PC-9 (cell line): ENCODE results near the gene GATAD2A. TPM values are rescaled to one million over a fixed set of nuclear protein-coding genes. Genes with fewer than 3 reads are reported as not detected.

Experiments
- BruUV-seq: library from RNA; stranded (reverse); fragments of 400-500 nt; replicated peaks from 2 replicates; lab custom pipeline; 2021; lab: Mats Ljungman, UMichigan
- CTCF ChIA-PET: fragments of 300-600 bp; sonication (Branson Sonifier 250); formaldehyde crosslinking; loops from one replicate; lab custom pipeline; 2022; ENCODE audit warnings: antibody characterized with exemption; lab: Charles Lee
- POLR2A ChIA-PET: fragments of 300-600 bp; sonication (Branson Sonifier 250); formaldehyde crosslinking; loops from one replicate; lab custom pipeline; 2022; ENCODE audit warnings: antibody characterized with exemption; ENCODE audit not compliant: unreplicated experiment; lab: Charles Lee
- DNase-seq, 2 experiments: peaks; one replicate each; pipeline versions ENCODE4 v3.0.0 to v3.0.0-alpha.2; 2015 to 2022; ENCODE audit warnings: mixed read lengths in 1 of 2
- H2AFZ ChIP-seq: fragments of 200-600 bp; sonication (generic); 2 replicates; pipeline ENCODE4 v1.8.1; 2017; ENCODE audit warnings: antibody characterized with exemption
- H3F3A ChIP-seq: fragments of 200-600 bp; sonication (generic); 2 replicates; pipeline ENCODE4 v1.8.1; 2017; ENCODE audit warnings: antibody characterized with exemption, mild to moderate bottlenecking, low read depth; ENCODE audit not compliant: insufficient read depth
- H3K27ac ChIP-seq: fragments of 200-600 bp; sonication (generic); 2 replicates; pipeline ENCODE4 v1.6.1; 2016; ENCODE audit warnings: mixed run types
- H3K27me3 ChIP-seq: fragments of 200-600 bp; sonication (generic); 2 replicates; pipeline ENCODE4 v1.6.1; 2016; ENCODE audit warnings: low read depth, mixed run types; ENCODE audit not compliant: insufficient read depth
- H3K36me3 ChIP-seq: fragments of 200-600 bp; sonication (generic); 2 replicates; pipeline ENCODE4 v1.6.1; 2016; ENCODE audit warnings: low read depth, mixed run types
- H3K4me1 ChIP-seq: fragments of 200-600 bp; sonication (generic); replicated peaks from 2 replicates; pipeline ENCODE4 v1.6.1; 2016; ENCODE audit warnings: mixed run types; ENCODE audit not compliant: insufficient read depth
- H3K4me2 ChIP-seq: fragments of 200-600 bp; sonication (generic); 2 replicates; pipeline ENCODE4 v1.6.1; 2017; ENCODE audit warnings: mixed run types
- H3K4me3 ChIP-seq: fragments of 200-600 bp; sonication (generic); 2 replicates; pipeline ENCODE4 v1.6.1; 2016; ENCODE audit warnings: mixed run types
- H3K79me2 ChIP-seq: fragments of 200-600 bp; sonication (generic); 2 replicates; pipeline ENCODE4 v1.6.1; 2017; ENCODE audit warnings: low read depth, mixed run types
- H3K9me2 ChIP-seq: fragments of 200-600 bp; sonication (generic); 2 replicates; pipeline ENCODE4 v1.8.1; 2017; ENCODE audit warnings: mild to moderate bottlenecking; ENCODE audit not compliant: insufficient read depth
- H3K9me3 ChIP-seq: fragments of 200-600 bp; sonication (generic); 2 replicates; pipeline ENCODE4 v1.8.1; 2016; ENCODE audit warnings: low read depth; ENCODE audit not compliant: insufficient read depth
- H4K20me1 ChIP-seq: fragments of 200-600 bp; sonication (generic); 2 replicates; pipeline ENCODE4 v1.8.1; 2017; ENCODE audit not compliant: insufficient read depth
- CTCF ChIP-seq: fragments of 200-600 bp; sonication (generic); conservative IDR thresholded peaks from 2 replicates; pipeline ENCODE4 v1.6.1; 2017; ENCODE audit warnings: mixed run types, antibody characterized with exemption, mild to moderate bottlenecking, moderate library complexity
- EZH2 ChIP-seq: fragments of 200-600 bp; sonication (generic); IDR thresholded peaks from 2 replicates; pipeline ENCODE4 v1.8.0; 2017; ENCODE audit warnings: antibody characterized with exemption, low read depth
- intact Hi-C: fragments of 100-400 bp; cut with micrococcal nuclease; formaldehyde crosslinking; loops from one replicate; pipeline ENCODE4 v1.10.0; 2022; ENCODE audit not compliant: unreplicated experiment
- total RNA-seq: library from RNA; stranded (reverse); gene quantifications from 2 replicates; pipeline ENCODE4 v1.2.3, GENCODE V29; 2021

GATAD2A gene
- total RNA-seq, 1 experiment from 2014 or later: 129 TPM

GRCh38 chr19:19475015-19475765, 69.7 kb downstream of the GATAD2A start:
- Histone ChIP-seq H3K4me1 (peaks cover 11% of the 10 kb centered on the region), H3K9me3 (no peaks in the 10 kb centered on the region), H3K27me3 (no peaks in the 10 kb centered on the region), H3F3A (peaks cover 21% of the 10 kb centered on the region; the same call in 1 of the 2 replicates), H4K20me1 (peaks cover 63% of the 10 kb centered on the region), H3K4me2 (no peak overlapping the region), H3K36me3 (0 out of 2 replicates have a peak, but pooled peaks cover 3% of the 10 kb centered on the region), H3K4me3 (no peak overlapping the region), H2AFZ (no peak overlapping the region), H3K27ac (no peak overlapping the region), H3K79me2 (peaks cover 56% of the 10 kb centered on the region), H3K9me2 (no peaks in the 10 kb centered on the region)
- CTCF ChIA-PET: interaction anchor here (0.6 kb wide), 1 partner anchor 313 kb away, joined by 3 read pairs; no protein-coding TSS in a partner anchor
- TF ChIP-seq EZH2 (no peak), CTCF (no peak)
- no TSS peak for BruUV-seq
- intact Hi-C loops: no loop called here
- DNase-seq: no peak
- POLR2A ChIA-PET: no interaction called here

GRCh38 chr19:19475849-19476828, 70.7 kb downstream of the GATAD2A start:
- intact Hi-C loops: no loop called here
- H3K4me3 ChIP-seq: no peak overlapping the region
- BruUV-seq: no TSS peak
- CTCF ChIA-PET: interaction anchor here (0.6 kb wide), 1 partner anchor 314 kb away, joined by 3 read pairs; no protein-coding TSS in a partner anchor
- 0 out of 2 replicates have a peak, but pooled peaks cover 4% of the 10 kb centered on the region for H3K36me3 ChIP-seq
- H4K20me1 ChIP-seq: peaks cover 63% of the 10 kb centered on the region
- H3K9me3 ChIP-seq: no peaks in the 10 kb centered on the region
- H3K79me2 ChIP-seq: peaks cover 62% of the 10 kb centered on the region
- POLR2A ChIA-PET: interaction anchor here (0.6 kb wide), 1 partner anchor 12 kb away, joined by 3 read pairs; no protein-coding TSS in a partner anchor
- TF ChIP-seq EZH2 (no peak), CTCF (peak; percentile 53)
- H3K4me1 ChIP-seq: peaks cover 11% of the 10 kb centered on the region
- H3K9me2 ChIP-seq: no peaks in the 10 kb centered on the region
- no peak for DNase-seq
- H3F3A ChIP-seq: peaks cover 21% of the 10 kb centered on the region; the same call in 1 of the 2 replicates
- no peaks in the 10 kb centered on the region for H3K27me3 ChIP-seq
- H3K27ac ChIP-seq: no peak overlapping the region
- H3K4me2 ChIP-seq: no peak overlapping the region
- H2AFZ ChIP-seq: no peak overlapping the region

DNA sequence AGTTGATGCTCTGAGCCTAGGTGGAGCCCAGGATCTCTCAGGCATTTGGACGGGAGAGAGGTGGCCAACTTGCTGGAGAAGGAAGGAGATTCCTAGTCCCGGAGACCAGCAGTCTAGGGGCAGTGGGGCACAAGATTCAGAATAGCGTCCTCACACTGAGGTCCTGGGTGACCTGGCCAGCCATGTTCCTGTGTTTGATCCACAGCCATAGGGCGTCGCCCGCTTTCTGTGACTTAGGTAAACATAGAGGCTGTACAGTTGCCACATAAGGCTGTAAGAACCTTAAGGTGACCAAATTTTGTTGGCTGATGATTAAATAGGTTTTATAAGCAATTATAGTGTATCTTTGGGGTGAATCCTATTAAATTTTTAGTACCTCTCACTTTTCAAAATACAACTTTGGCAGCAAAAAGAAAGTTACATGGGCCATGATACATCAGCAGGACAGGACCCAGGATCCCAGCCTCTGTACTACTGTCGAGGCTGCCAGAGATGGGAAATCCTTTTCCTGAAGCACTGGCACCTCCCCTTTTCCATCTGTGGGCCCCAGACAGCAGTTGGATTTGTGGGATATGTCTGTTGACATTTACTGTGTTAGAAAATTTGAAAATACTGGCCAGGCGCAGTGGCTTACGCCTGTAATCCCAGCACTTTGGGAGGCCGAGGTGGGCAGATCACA, 72.4 kb downstream of the GATAD2A start:
- H3K27me3 ChIP-seq: no peaks in the 10 kb centered on the region
- 0 out of 2 replicates have a peak, but pooled peaks cover 4% of the 10 kb centered on the region for H3K36me3 ChIP-seq
- H3K4me3 ChIP-seq: no peak overlapping the region
- peaks cover 59% of the 10 kb centered on the region for H3K79me2 ChIP-seq
- POLR2A ChIA-PET: no interaction called here
- CTCF ChIA-PET: no interaction called here
- TF ChIP-seq CTCF (no peak), EZH2 (no peak)
- H3K9me3 ChIP-seq: no peaks in the 10 kb centered on the region
- H4K20me1 ChIP-seq: peaks cover 69% of the 10 kb centered on the region
- no TSS peak for BruUV-seq
- no peak overlapping the region for H3K4me2 ChIP-seq
- no peaks in the 10 kb centered on the region for H3K9me2 ChIP-seq
- no peak overlapping the region for H3K27ac ChIP-seq
- peaks cover 20% of the 10 kb centered on the region for H3F3A ChIP-seq
- peak in 1 of 2 experiments; percentile 31 for DNase-seq
- H3K4me1 ChIP-seq: peaks cover 11% of the 10 kb centered on the region
- intact Hi-C loops: no loop called here
- no peak overlapping the region for H2AFZ ChIP-seq
